Activated T-cell treated with anti-CD3 and anti-CD28 coated beads, Interleukin-2, amount 50 U/mL, for 1 hour (primary cell): Measurements from ENCODE around the gene DUSP8.
"Not testable (repeated sequence)": the region's sequence is repeated elsewhere in the genome, so short reads cannot be mapped to it uniquely, and the experiment has no call there.

ENCODE experiments used
- DNase-seq: peaks from one replicate; pipeline ENCODE4 v3.0.0-alpha.2; 2020

DUSP8 gene

GRCh38 chr11:1513326-1514296, 58.5 kb downstream of the DUSP8 start:
- no peak for DNase-seq

GRCh38 chr11:1512531-1513258, 59.4 kb downstream of the DUSP8 start:
- not testable (repeated sequence) for DNase-seq

- DNase-seq, result no peak
These were observed 60.1 kb downstream of the DUSP8 start for GRCh38 chr11:1511937-1512496.

DNA sequence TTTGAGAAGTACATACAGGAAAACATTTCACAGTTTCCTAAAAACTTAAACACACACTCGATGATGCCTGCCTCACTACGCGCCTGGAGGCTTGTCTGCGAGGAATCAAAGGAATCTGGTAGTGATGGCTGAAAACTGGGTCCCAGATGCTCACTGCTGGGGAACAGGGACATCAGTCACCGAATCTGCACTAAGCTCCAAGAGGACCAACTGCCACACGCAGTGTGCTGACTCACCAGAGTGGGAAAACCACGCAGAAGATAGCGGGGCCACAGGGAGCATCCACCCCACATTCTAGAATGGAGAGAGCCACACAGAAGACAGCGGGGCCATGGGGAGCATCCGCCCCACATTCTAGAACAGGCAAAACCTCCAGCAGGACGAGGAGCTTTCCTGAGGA, 61.1 kb downstream of the DUSP8 start:
- no peak for DNase-seq

DNA sequence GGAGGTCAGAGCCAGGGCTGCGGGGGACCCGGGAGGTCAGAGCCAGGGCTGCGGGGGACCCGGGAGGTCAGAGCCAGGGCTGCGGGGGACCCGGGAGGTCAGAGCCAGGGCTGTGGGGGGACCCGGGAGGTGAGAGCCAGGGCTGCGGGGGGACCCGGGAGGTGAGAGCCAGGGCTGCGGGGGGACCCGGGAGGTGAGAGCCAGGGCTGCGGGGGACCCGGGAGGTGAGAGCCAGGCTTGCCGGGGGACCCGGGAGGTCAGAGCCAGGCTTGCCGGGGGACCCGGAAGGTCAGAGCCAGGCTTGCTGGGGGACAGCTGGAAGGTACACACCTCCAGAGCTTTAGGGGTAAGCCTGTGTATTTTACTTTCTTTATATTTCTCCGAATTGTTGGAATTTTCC, 61.7 kb downstream of the DUSP8 start:
- not testable (repeated sequence) for DNase-seq

DNA sequence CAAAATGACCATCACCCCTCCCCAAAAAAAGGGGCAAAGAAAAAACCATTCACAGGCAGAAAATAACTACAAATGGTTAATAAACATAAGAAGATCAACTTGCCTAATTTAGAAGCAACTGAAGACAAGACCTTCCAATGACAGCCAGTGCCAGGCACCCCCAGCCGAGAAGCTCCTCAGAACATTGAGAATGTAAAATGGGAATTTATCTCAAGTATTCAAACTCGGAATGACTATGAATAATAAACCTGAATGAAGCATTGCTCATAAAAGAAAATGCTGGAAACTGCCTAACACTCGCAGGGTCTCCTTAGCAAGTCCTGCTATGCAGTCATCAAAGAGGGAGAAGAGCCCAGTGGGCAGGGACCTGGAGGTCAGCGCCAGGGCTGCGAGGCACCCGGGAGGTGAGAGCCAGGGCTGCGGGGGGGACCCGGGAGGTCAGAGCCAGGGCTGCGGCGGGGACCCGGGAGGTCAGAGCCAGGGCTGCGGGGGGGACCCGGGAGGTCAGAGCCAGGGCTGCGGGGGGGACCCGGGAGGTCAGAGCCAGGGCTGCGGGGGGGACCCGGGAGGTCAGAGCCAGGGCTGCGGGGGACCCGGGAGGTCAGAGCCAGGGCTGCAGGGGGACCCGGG, 62.3 kb downstream of the DUSP8 start:
- DNase-seq, result no peak

- no peak for DNase-seq
These were observed 63.1 kb downstream of the DUSP8 start for GRCh38 chr11:1508986-1509385.

DNA sequence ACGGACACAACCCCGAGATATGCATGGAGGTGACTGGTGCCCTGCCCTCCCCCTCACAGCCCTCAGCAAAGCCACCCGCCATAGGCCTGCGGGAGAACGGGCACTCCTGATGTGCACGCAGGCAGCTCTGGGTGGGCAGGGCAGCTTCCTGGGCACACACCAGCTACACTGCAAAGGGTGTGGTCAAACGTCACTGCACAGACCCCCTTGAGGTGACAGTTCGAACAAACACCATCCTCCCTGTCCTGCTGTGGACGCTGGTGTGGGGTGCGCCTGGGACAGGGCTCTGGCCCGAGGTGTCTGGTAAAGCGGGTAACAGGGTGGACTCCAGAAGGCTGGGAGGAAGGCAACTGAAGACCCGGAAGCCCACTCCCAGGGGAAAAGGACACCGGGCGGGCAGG, 63.6 kb downstream of the DUSP8 start:
- no peak for DNase-seq

GRCh38 chr11:1507381-1508140, 64.5 kb downstream of the DUSP8 start:
- DNase-seq, result no peak

- no peak for DNase-seq
These were observed 65.1 kb downstream of the DUSP8 start for GRCh38 chr11:1506981-1507380.

DNA sequence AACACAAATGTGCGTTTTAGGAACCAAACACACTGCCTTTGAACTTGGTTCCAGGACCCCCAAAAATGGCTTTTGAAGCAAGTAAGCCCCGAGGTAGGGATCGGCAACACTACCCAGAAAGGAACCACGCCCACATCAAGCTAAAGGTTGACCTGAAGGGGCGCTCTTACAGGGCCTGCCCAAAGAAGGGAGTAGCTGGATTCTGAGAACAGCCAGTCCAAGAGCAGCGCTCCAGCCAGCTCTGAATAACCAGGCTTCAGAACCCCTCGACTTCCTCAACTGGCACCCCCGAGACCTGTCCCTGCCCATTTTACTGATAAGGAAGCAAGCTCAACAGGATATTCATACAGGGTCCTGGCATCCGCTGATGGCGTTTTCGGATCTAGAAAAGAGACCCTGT, 66.6 kb downstream of the DUSP8 start:
- DNase-seq, result no peak

GRCh38 chr11:1504581-1505290, 67.3 kb downstream of the DUSP8 start:
- no peak for DNase-seq

DNA sequence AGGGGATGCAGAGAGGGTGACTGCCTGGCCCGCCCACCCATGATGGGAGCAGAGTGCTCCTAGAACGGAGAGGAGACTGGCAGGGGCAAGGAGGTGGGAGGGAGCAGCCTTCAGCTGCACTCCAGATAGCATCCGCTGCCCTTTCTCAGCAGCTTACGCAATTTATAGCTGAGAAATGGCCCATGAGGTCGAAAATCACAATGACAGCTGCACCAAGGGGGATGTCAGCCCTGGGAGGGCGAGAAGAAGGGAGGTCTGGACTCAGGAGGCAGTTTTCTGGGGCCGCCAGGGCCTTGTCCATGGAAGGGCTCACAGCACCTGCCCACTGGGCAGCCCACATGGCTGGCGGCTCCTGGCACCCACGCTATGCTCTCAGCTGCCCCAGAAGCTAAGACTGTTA, 67.9 kb downstream of the DUSP8 start:
- DNase-seq, result no peak
